K562 (cell line): ENCODE data around the gene ABCD3.

Source experiments
- BHLHE40 ChIP-seq: IDR thresholded peaks from 2 replicates; pipeline ENCODE4 v1.6.1; 2011; ENCODE audit warnings: low read length, improper control_type of control experiment
- CEBPB ChIP-seq: fragments of 450-650 bp; IDR thresholded peaks from 2 replicates; pipeline ENCODE4 v1.6.1; 2016; ENCODE audit warnings: missing genetic modification characterization, missing compliant biosample characterization
- EP300 ChIP-seq: IDR thresholded peaks from 2 replicates; pipeline ENCODE4 v1.6.1; 2012; ENCODE audit warnings: low read length, improper control_type of control experiment
- FIP1L1 ChIP-seq: fragments of 200-400 bp; formaldehyde crosslinking; IDR thresholded peaks from 2 replicates; pipeline ENCODE4 v1.6.1; 2018; ENCODE audit warnings: mild to moderate bottlenecking, low read depth, low read length; ENCODE audit not compliant: poor library complexity, severe bottlenecking
- POLR2A ChIP-seq: fragments of 450-650 bp; conservative IDR thresholded peaks from 2 replicates; pipeline ENCODE4 v1.6.1; 2016
- ZFX ChIP-seq: sonication (generic); formaldehyde crosslinking; IDR thresholded peaks from 2 replicates; pipeline ENCODE4 v1.8.0; 2022; ENCODE audit warnings: mild to moderate bottlenecking, missing genetic modification reagents, moderate library complexity
- ZNF274 ChIP-seq: IDR thresholded peaks from 2 replicates; pipeline ENCODE4 v1.6.1; 2011; ENCODE audit warnings: low read depth, mild to moderate bottlenecking, low read length, moderate library complexity, borderline replicate concordance
- TF ChIP-seq, protein P1 (sequence below), 3 experiments: IDR thresholded peaks in 2 of 3; conservative IDR thresholded peaks in 1 of 3; 2 replicates each; pipeline ENCODE4 v1.5.1; 2011 to 2012; ENCODE audit warnings: low read length in 3 of 3, mild to moderate bottlenecking in 3 of 3, control low read depth in 2 of 3, improper control_type of control experiment in 1 of 3, inconsistent platforms in 1 of 3, low read depth in 1 of 3, mixed read lengths in 1 of 3, moderate library complexity in 1 of 3; ENCODE audit not compliant: insufficient read depth in 2 of 3

DNA sequence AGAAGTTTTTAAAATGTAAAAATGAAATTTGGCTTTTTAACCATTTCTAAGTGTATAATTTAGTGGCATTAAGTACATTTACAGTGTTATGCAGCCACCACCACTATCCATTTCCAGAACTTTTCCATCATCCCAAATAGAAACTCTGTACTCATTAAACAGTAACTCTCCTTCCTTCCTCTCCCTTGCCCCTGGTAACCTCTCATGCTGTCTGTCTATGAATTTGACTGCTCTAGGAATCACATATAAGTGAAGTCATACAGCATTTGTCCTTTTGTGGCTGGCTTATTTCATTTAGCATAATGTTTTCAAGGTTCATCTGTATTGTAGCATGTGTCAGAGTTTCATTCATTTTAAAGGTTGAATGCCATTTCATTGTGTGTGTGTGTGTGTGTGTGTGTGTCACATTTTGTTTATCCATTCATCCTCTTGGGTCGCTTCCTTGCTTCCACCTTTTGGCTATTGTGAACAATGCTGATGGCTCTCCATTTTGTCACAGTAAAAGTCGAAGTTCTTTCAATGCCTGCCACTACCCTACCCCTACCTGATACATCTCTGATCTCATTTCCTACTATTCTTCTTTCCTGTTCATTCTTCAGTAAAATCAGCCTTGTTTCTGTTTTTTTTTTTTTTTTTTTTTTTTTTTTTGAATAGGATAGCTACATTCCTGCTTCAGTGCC is 78.0 kb downstream of the ABCD3 start:
- TF ChIP-seq, protein P1, sequence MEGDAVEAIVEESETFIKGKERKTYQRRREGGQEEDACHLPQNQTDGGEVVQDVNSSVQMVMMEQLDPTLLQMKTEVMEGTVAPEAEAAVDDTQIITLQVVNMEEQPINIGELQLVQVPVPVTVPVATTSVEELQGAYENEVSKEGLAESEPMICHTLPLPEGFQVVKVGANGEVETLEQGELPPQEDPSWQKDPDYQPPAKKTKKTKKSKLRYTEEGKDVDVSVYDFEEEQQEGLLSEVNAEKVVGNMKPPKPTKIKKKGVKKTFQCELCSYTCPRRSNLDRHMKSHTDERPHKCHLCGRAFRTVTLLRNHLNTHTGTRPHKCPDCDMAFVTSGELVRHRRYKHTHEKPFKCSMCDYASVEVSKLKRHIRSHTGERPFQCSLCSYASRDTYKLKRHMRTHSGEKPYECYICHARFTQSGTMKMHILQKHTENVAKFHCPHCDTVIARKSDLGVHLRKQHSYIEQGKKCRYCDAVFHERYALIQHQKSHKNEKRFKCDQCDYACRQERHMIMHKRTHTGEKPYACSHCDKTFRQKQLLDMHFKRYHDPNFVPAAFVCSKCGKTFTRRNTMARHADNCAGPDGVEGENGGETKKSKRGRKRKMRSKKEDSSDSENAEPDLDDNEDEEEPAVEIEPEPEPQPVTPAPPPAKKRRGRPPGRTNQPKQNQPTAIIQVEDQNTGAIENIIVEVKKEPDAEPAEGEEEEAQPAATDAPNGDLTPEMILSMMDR (IDR thresholded peaks at IDR 0.05 in 2 of 3, conservative IDR thresholded peaks at IDR 0.05 in 1 of 3; ENCODE audit: insufficient read depth in 2 of 3, low read depth in 1 of 3, low read length in 3 of 3) = no peak
- TF ChIP-seq EP300 = no peak
- TF ChIP-seq FIP1L1 = no peak
- TF ChIP-seq ZNF274 = no peak
- TF ChIP-seq CEBPB (tag) = no peak
- no peak for TF ChIP-seq POLR2A
- TF ChIP-seq ZFX (CRISPR knock-in tag) = no peak
- no peak for TF ChIP-seq BHLHE40
